Measurements from ENCODE around the gene PINK1.
"Not testable (repeated sequence)": the region's sequence is repeated elsewhere in the genome, so short reads cannot be mapped to it uniquely, and the experiment has no call there.

Gene PINK1

GRCh38 chr1:20665726-20666125, 32.5 kb downstream of the PINK1 start:
- DNase-seq, result no peak
- peaks cover 3% of the 10 kb centered on the region in 2 donors for H3K9me3 Mint-ChIP-seq
- ATAC-seq (replicated peaks), result no peak
- H3K4me1 Mint-ChIP-seq, result peaks cover 11 to 20% of the 10 kb centered on the region in 2 donors
- no peak overlapping the region for H3K27ac Mint-ChIP-seq
- no peak overlapping the region for H3K4me3 Mint-ChIP-seq
- H3K27me3 Mint-ChIP-seq, result peaks cover 0 to 5% of the 10 kb centered on the region in 2 donors
- H3K36me3 Mint-ChIP-seq, result peaks cover 3 to 4% of the 10 kb centered on the region in 2 donors

- ATAC-seq (replicated peaks) (no peak), DNase-seq (no peak)
- Mint-ChIP-seq H3K36me3 (peaks cover 1 to 2% of the 10 kb centered on the region in 2 donors), H3K4me1 (peaks cover 11 to 16% of the 10 kb centered on the region in 2 donors), H3K27me3 (peaks cover 0 to 5% of the 10 kb centered on the region in 2 donors), H3K9me3 (peaks cover 3% of the 10 kb centered on the region in 2 donors), H3K27ac (no peak overlapping the region), H3K4me3 (no peak overlapping the region)
These were observed 32.9 kb downstream of the PINK1 start for GRCh38 chr1:20666146-20666545.

GRCh38 chr1:20666804-20667203, 33.5 kb downstream of the PINK1 start:
- Mint-ChIP-seq H3K9me3 (peaks cover 3% of the 10 kb centered on the region in 2 donors), H3K4me3 (no peak overlapping the region), H3K27me3 (peaks cover 0 to 5% of the 10 kb centered on the region in 2 donors), H3K36me3 (no peaks in the 10 kb centered on the region), H3K4me1 (peaks cover 11 to 12% of the 10 kb centered on the region in 2 donors), H3K27ac (no peak overlapping the region)
- DNase-seq (no peak), ATAC-seq (replicated peaks) (peak; percentile 50 to 57)

- DNase-seq (no peak), ATAC-seq (replicated peaks) (no peak)
- Mint-ChIP-seq H3K9me3 (peaks cover 3% of the 10 kb centered on the region in 2 donors), H3K27ac (no peak overlapping the region), H3K4me3 (no peak overlapping the region), H3K36me3 (no peaks in the 10 kb centered on the region), H3K27me3 (peaks cover 7 to 16% of the 10 kb centered on the region in 2 donors), H3K4me1 (no peaks in the 10 kb centered on the region)
These were observed 35.3 kb downstream of the PINK1 start for GRCh38 chr1:20668581-20668980.

- H3K36me3 Mint-ChIP-seq, result no peaks in the 10 kb centered on the region
- H3K4me1 Mint-ChIP-seq, result no peaks in the 10 kb centered on the region
- ATAC-seq (replicated peaks), result no peak
- DNase-seq, result no peak
- peaks cover 3% of the 10 kb centered on the region in 2 donors for H3K9me3 Mint-ChIP-seq
- H3K27ac Mint-ChIP-seq, result no peak overlapping the region
- peaks cover 7 to 23% of the 10 kb centered on the region in 2 donors for H3K27me3 Mint-ChIP-seq
- no peak overlapping the region for H3K4me3 Mint-ChIP-seq
These were observed 37.7 kb downstream of the PINK1 start for GRCh38 chr1:20670936-20671335.

GRCh38 chr1:20672265-20672632, 39.0 kb downstream of the PINK1 start:
- Mint-ChIP-seq H3K4me1 (no peaks in the 10 kb centered on the region), H3K27me3 (peaks cover 7 to 17% of the 10 kb centered on the region in 2 donors), H3K36me3 (no peaks in the 10 kb centered on the region), H3K9me3 (peaks cover 0 to 2% of the 10 kb centered on the region in 2 donors), H3K27ac (no peak overlapping the region), H3K4me3 (no peak overlapping the region)
- ATAC-seq (replicated peaks) (no peak), DNase-seq (no peak)

- DNase-seq; H3K27ac Mint-ChIP-seq; H3K4me3 Mint-ChIP-seq; ATAC-seq (replicated peaks); H3K36me3 Mint-ChIP-seq; H3K9me3 Mint-ChIP-seq; H3K4me1 Mint-ChIP-seq: not testable (repeated sequence)
- peaks cover 7 to 17% of the 10 kb centered on the region in 2 donors for H3K27me3 Mint-ChIP-seq
These were observed 40.4 kb downstream of the PINK1 start for GRCh38 chr1:20673626-20674025.

- no peak overlapping the region for H3K27ac Mint-ChIP-seq
- DNase-seq, result peak; percentile 27
These were observed 45.3 kb downstream of the PINK1 start for GRCh38 chr1:20678599-20678998.

GRCh38 chr1:20680269-20680668, 47.0 kb downstream of the PINK1 start:
- Mint-ChIP-seq H3K9me3 (peaks cover 3 to 7% of the 10 kb centered on the region in 2 donors), H3K4me1 (peaks cover 12 to 14% of the 10 kb centered on the region in 2 donors), H3K36me3 (peaks cover 0 to 4% of the 10 kb centered on the region in 2 donors), H3K27me3 (peaks cover 16 to 19% of the 10 kb centered on the region in 2 donors), H3K4me3 (no peak overlapping the region), H3K27ac (no peak overlapping the region)
- ATAC-seq (replicated peaks), result no peak
- DNase-seq, result no peak

More at GRCh38 chr1:20678599-20678998, 45.3 kb downstream of the PINK1 start:
- Mint-ChIP-seq H3K27me3 (peaks cover 8 to 9% of the 10 kb centered on the region in 2 donors), H3K36me3 (peaks cover 0 to 4% of the 10 kb centered on the region in 2 donors), H3K4me1 (peaks cover 11 to 14% of the 10 kb centered on the region in 2 donors), H3K9me3 (peaks cover 3 to 7% of the 10 kb centered on the region in 2 donors), H3K4me3 (peak overlapping the region in 1 of 2 donors; percentile 7)
- ATAC-seq (replicated peaks), result peak; percentile 85 to 86

- DNase-seq (no peak), ATAC-seq (replicated peaks) (no peak)
- Mint-ChIP-seq H3K36me3 (peaks cover 0 to 4% of the 10 kb centered on the region in 2 donors), H3K27me3 (peaks cover 22 to 30% of the 10 kb centered on the region in 2 donors), H3K9me3 (peaks cover 3 to 7% of the 10 kb centered on the region in 2 donors), H3K4me1 (peaks cover 14 to 16% of the 10 kb centered on the region in 2 donors), H3K4me3 (no peak overlapping the region), H3K27ac (no peak overlapping the region)
These were observed 48.7 kb downstream of the PINK1 start for GRCh38 chr1:20681999-20682398.

GRCh38 chr1:20682571-20683236, 49.4 kb downstream of the PINK1 start:
- Mint-ChIP-seq H3K4me1 (peaks cover 14 to 16% of the 10 kb centered on the region in 2 donors), H3K4me3 (no peak overlapping the region), H3K9me3 (peaks cover 3 to 4% of the 10 kb centered on the region in 2 donors), H3K27me3 (peaks cover 22 to 33% of the 10 kb centered on the region in 2 donors), H3K36me3 (peaks cover 0 to 2% of the 10 kb centered on the region in 2 donors), H3K27ac (no peak overlapping the region)
- ATAC-seq (replicated peaks), result peak in 1 of 2 donors; percentile 28
- no peak for DNase-seq

GRCh38 chr1:20683614-20684013, 50.4 kb downstream of the PINK1 start:
- ATAC-seq (replicated peaks) (no peak), DNase-seq (no peak)
- H3K27me3 Mint-ChIP-seq, result peaks cover 22 to 33% of the 10 kb centered on the region in 2 donors
- H3K9me3 Mint-ChIP-seq, result peaks cover 0 to under 1% of the 10 kb centered on the region in 2 donors
- H3K27ac Mint-ChIP-seq, result no peak overlapping the region
- no peak overlapping the region for H3K4me3 Mint-ChIP-seq
- H3K36me3 Mint-ChIP-seq, result no peaks in the 10 kb centered on the region
- peaks cover 9 to 13% of the 10 kb centered on the region in 2 donors for H3K4me1 Mint-ChIP-seq

GRCh38 chr1:20684050-20684620, 50.9 kb downstream of the PINK1 start:
- Mint-ChIP-seq H3K4me3 (no peak overlapping the region), H3K27ac (no peak overlapping the region), H3K4me1 (peaks cover 4 to 9% of the 10 kb centered on the region in 2 donors), H3K27me3 (peaks cover 22 to 33% of the 10 kb centered on the region in 2 donors), H3K36me3 (no peaks in the 10 kb centered on the region), H3K9me3 (no peaks in the 10 kb centered on the region)
- no peak for DNase-seq
- no peak for ATAC-seq (replicated peaks)

GRCh38 chr1:20684651-20685050, 51.4 kb downstream of the PINK1 start:
- H3K27ac Mint-ChIP-seq, result no peak overlapping the region
- H3K27me3 Mint-ChIP-seq, result peaks cover 22 to 33% of the 10 kb centered on the region in 2 donors
- H3K9me3 Mint-ChIP-seq, result no peaks in the 10 kb centered on the region
- H3K4me1 Mint-ChIP-seq, result peaks cover 0 to 9% of the 10 kb centered on the region in 2 donors
- no peaks in the 10 kb centered on the region for H3K36me3 Mint-ChIP-seq
- no peak overlapping the region for H3K4me3 Mint-ChIP-seq
- DNase-seq (no peak), ATAC-seq (replicated peaks) (no peak)

Measured in stimulated activated naive B cell treated with anti-CD40 and anti-IgM and Interleukin-4, amounts not matched to agents 10 μg/mL and 1 μg/mL and 100 μg/mL, for 72 hours (primary cell).